ENCODE data around the gene ATP6V0A1.

The ATP6V0A1 gene

DNA sequence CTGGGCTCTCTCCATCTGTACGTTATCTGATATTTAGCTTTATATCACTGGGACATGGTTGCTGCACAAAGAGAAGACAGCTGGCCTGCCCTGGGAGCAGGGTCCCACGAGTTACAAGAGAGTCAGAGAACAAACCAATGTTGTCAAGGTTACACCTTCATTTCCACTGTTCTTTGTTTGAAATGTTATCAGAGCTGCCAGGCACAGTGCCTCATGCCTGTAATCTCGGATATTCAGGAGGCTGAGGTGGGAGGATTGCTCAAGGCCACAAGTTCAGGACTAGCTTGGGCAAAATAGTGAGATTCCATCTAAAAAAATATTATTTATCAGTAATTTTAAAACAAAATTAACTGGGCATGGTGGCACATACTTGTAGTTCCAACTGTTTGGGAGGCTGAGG is 34.6 kb downstream of the ATP6V0A1 start:
- no peak overlapping the region for H4K8ac ChIP-seq (ENCODE audit: low read depth, low read length)
- DNase-seq: no peak
- no peak overlapping the region for H3K4me2 ChIP-seq (ENCODE audit: low read length)
- H3K79me1 ChIP-seq (ENCODE audit: low read length): no peaks in the 10 kb centered on the region
- H3K4me3 ChIP-seq (ENCODE audit: low read length): no peak overlapping the region
- no peak overlapping the region for H2BK15ac ChIP-seq (replicated peaks; ENCODE audit: low read depth)
- H3K27me3 ChIP-seq (ENCODE audit: insufficient read depth, low read length, poor library complexity): no peaks in the 10 kb centered on the region
- H2AK5ac ChIP-seq (ENCODE audit: low read length): no peak overlapping the region
- no peak overlapping the region for H3K9ac ChIP-seq (ENCODE audit: low read length)
- no CpG with 5 or more reads among the region's 3 CpGs for WGBS (ENCODE audit: extremely low coverage, insufficient coverage, low lambda C conversion rate)
- no peak overlapping the region for H4K5ac ChIP-seq (ENCODE audit: low read length)
- no peak overlapping the region for H3K27ac ChIP-seq (ENCODE audit: low read depth, low read length)
- H3K4me1 ChIP-seq (ENCODE audit: control insufficient read depth, low read depth, low read length): no peaks in the 10 kb centered on the region
- no peak overlapping the region for H3K56ac ChIP-seq (ENCODE audit: low read length)
- H3K4ac ChIP-seq (ENCODE audit: low read depth, low read length): no peak overlapping the region
- H2BK120ac ChIP-seq (ENCODE audit: low read depth, low read length): no peak overlapping the region
- H3K36me3 ChIP-seq (ENCODE audit: control insufficient read depth, insufficient read depth, low read length): peaks cover 6% of the 10 kb centered on the region
- H3K18ac ChIP-seq (ENCODE audit: low read length): no peak overlapping the region
- no peak overlapping the region for H2BK5ac ChIP-seq (ENCODE audit: low read length)
- no peak overlapping the region for H3K23ac ChIP-seq (ENCODE audit: low read length)
- no peaks in the 10 kb centered on the region for H3K79me2 ChIP-seq (ENCODE audit: control insufficient read depth, insufficient read depth, low read length)

DNA sequence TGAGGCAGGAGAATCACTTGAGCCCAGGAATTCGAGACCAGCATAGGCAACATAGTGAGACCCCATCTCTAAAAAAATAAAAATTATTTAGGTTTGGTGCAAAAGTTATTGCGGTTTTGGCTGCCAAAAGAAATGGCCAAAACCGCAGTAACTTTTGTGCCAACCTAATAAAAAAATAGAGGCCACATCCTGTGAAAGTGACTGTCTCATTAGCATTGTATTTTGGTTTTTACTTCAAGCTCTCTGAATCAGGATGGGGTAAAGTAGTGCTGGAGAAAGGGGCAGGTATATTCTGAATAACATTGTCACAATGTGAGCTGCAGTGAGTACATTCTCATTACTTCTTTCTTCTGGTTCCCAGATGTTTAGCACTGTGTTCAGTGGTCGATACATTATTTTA is 36.0 kb downstream of the ATP6V0A1 start:
- H3K36me3 ChIP-seq (ENCODE audit: control insufficient read depth, insufficient read depth, low read length): peaks cover 3% of the 10 kb centered on the region

DNA sequence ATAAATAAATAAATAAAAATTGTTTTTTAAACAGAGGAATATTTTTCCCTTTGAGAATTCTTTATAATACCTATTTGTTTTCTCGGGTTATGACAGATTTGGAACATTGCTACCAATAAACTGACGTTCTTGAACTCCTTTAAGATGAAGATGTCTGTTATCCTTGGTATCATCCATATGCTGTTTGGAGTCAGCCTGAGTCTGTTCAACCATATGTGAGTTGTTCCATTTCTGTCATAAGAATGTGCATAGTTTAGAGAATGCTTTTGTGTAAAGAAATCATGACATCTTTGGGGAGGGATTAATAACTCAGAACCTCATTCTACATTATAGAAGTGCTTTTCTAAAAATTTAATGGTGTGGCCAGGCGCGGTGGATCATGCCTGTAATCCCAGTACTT is 40.1 kb downstream of the ATP6V0A1 start:
- H3K36me3 ChIP-seq (ENCODE audit: control insufficient read depth, insufficient read depth, low read length): peaks cover 1% of the 10 kb centered on the region
- H3K56ac ChIP-seq (ENCODE audit: low read length): no peak overlapping the region
- WGBS (ENCODE audit: extremely low coverage, insufficient coverage, low lambda C conversion rate): no CpG with 5 or more reads among the region's 4 CpGs

More for the DNA sequence above, 36.0 kb downstream of the ATP6V0A1 start:
- no peak overlapping the region for H2BK15ac ChIP-seq (replicated peaks; ENCODE audit: low read depth)
- no peaks in the 10 kb centered on the region for H3K79me2 ChIP-seq (ENCODE audit: control insufficient read depth, insufficient read depth, low read length)
- H3K4me1 ChIP-seq (ENCODE audit: control insufficient read depth, low read depth, low read length): no peaks in the 10 kb centered on the region
- no peak overlapping the region for H3K4me3 ChIP-seq (ENCODE audit: low read length)
- H3K4me2 ChIP-seq (ENCODE audit: low read length): no peak overlapping the region
- H3K4ac ChIP-seq (ENCODE audit: low read depth, low read length): no peak overlapping the region
- no peak overlapping the region for H2AK5ac ChIP-seq (ENCODE audit: low read length)
- H3K27me3 ChIP-seq (ENCODE audit: insufficient read depth, low read length, poor library complexity): no peaks in the 10 kb centered on the region
- no peak overlapping the region for H2BK5ac ChIP-seq (ENCODE audit: low read length)
- no peak overlapping the region for H3K9ac ChIP-seq (ENCODE audit: low read length)
- WGBS (ENCODE audit: extremely low coverage, insufficient coverage, low lambda C conversion rate): no CpG with 5 or more reads among the region's 4 CpGs
- H2BK120ac ChIP-seq (ENCODE audit: low read depth, low read length): no peak overlapping the region
- no peaks in the 10 kb centered on the region for H3K79me1 ChIP-seq (ENCODE audit: low read length)
- H4K8ac ChIP-seq (ENCODE audit: low read depth, low read length): no peak overlapping the region
- no peak for DNase-seq
- no peak overlapping the region for H4K5ac ChIP-seq (ENCODE audit: low read length)
- no peak overlapping the region for H3K23ac ChIP-seq (ENCODE audit: low read length)
- no peak overlapping the region for H3K27ac ChIP-seq (ENCODE audit: low read depth, low read length)
- no peak overlapping the region for H3K56ac ChIP-seq (ENCODE audit: low read length)
- no peak overlapping the region for H3K18ac ChIP-seq (ENCODE audit: low read length)

DNA sequence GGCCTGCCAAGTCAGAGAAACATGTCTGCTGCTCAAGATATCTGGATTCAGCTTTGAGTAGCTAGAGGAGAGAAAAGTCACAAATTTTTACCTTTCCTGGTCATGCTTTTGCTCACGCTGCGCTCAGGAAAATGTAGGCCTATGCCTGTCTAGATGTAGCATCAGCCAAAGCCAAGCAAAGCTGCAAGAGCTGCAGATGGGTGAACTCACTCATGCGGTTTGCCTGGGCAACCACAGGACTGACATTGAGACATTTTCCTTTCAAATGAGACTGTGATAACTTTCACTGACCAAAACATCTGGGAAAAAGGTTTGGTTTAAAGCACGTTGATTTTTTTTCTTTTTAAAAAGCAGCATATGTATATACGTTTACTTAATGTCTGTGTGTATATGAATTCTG is 43.4 kb downstream of the ATP6V0A1 start:
- DNase-seq: no peak
- H3K79me2 ChIP-seq (ENCODE audit: control insufficient read depth, insufficient read depth, low read length): no peaks in the 10 kb centered on the region
- H3K36me3 ChIP-seq (ENCODE audit: control insufficient read depth, insufficient read depth, low read length): peaks cover 1% of the 10 kb centered on the region
- no CpG with 5 or more reads among the region's 5 CpGs for WGBS (ENCODE audit: extremely low coverage, insufficient coverage, low lambda C conversion rate)
- H3K23ac ChIP-seq (ENCODE audit: low read length): no peak overlapping the region
- no peaks in the 10 kb centered on the region for H3K27me3 ChIP-seq (ENCODE audit: insufficient read depth, low read length, poor library complexity)
- H3K18ac ChIP-seq (ENCODE audit: low read length): no peak overlapping the region
- no peak overlapping the region for H2BK5ac ChIP-seq (ENCODE audit: low read length)
- H3K9ac ChIP-seq (ENCODE audit: low read length): no peak overlapping the region
- H3K4me3 ChIP-seq (ENCODE audit: low read length): no peak overlapping the region
- no peak overlapping the region for H3K4ac ChIP-seq (ENCODE audit: low read depth, low read length)
- H3K4me2 ChIP-seq (ENCODE audit: low read length): no peak overlapping the region
- no peak overlapping the region for H2BK120ac ChIP-seq (ENCODE audit: low read depth, low read length)
- H3K56ac ChIP-seq (ENCODE audit: low read length): no peak overlapping the region
- no peak overlapping the region for H4K8ac ChIP-seq (ENCODE audit: low read depth, low read length)
- no peak overlapping the region for H3K27ac ChIP-seq (ENCODE audit: low read depth, low read length)
- H2BK15ac ChIP-seq (replicated peaks; ENCODE audit: low read depth): no peak overlapping the region
- no peaks in the 10 kb centered on the region for H3K79me1 ChIP-seq (ENCODE audit: low read length)
- H4K5ac ChIP-seq (ENCODE audit: low read length): no peak overlapping the region
- no peak overlapping the region for H2AK5ac ChIP-seq (ENCODE audit: low read length)
- no peaks in the 10 kb centered on the region for H3K4me1 ChIP-seq (ENCODE audit: control insufficient read depth, low read depth, low read length)

More for the DNA sequence above, 40.1 kb downstream of the ATP6V0A1 start:
- Histone ChIP-seq H2AK5ac (ENCODE audit: low read length) (no peak overlapping the region), H3K27ac (ENCODE audit: low read depth, low read length) (no peak overlapping the region), H3K9ac (ENCODE audit: low read length) (no peak overlapping the region), H3K4me2 (ENCODE audit: low read length) (no peak overlapping the region), H3K4me1 (ENCODE audit: control insufficient read depth, low read depth, low read length) (no peaks in the 10 kb centered on the region), H2BK5ac (ENCODE audit: low read length) (no peak overlapping the region), H3K79me1 (ENCODE audit: low read length) (no peaks in the 10 kb centered on the region), H3K4ac (ENCODE audit: low read depth, low read length) (no peak overlapping the region), H3K27me3 (ENCODE audit: insufficient read depth, low read length, poor library complexity) (no peaks in the 10 kb centered on the region), H3K4me3 (ENCODE audit: low read length) (no peak overlapping the region), H2BK120ac (ENCODE audit: low read depth, low read length) (no peak overlapping the region), H3K79me2 (ENCODE audit: control insufficient read depth, insufficient read depth, low read length) (no peaks in the 10 kb centered on the region), H4K5ac (ENCODE audit: low read length) (no peak overlapping the region), H2BK15ac (replicated peaks; ENCODE audit: low read depth) (no peak overlapping the region), H3K18ac (ENCODE audit: low read length) (no peak overlapping the region), H4K8ac (ENCODE audit: low read depth, low read length) (no peak overlapping the region), H3K23ac (ENCODE audit: low read length) (no peak overlapping the region)
- no peak for DNase-seq

DNA sequence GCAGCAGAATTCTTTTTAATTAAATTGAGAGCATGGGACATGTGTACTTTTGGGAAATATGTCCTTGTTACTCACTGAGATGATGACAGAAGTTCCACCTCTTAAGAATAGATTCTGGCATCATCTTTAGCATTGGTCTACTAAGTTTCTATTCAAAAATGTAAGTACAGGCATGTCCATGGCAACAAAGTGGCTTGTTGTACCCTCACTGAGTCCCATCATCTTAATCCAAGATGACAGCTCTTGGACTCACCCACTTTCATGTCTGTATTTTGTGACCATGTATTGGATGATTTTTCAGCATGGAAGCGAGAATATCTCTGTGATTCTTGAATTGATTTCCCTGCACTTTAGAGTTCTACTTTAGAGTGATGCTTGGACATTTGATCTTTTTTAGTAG is 44.2 kb downstream of the ATP6V0A1 start:
- H2AK5ac ChIP-seq (ENCODE audit: low read length): no peak overlapping the region
- no peak overlapping the region for H3K56ac ChIP-seq (ENCODE audit: low read length)
- H3K79me2 ChIP-seq (ENCODE audit: control insufficient read depth, insufficient read depth, low read length): no peaks in the 10 kb centered on the region
- H3K9ac ChIP-seq (ENCODE audit: low read length): no peak overlapping the region
- WGBS (ENCODE audit: extremely low coverage, insufficient coverage, low lambda C conversion rate): no CpG with 5 or more reads among the region's 1 CpG
- no peak overlapping the region for H3K4ac ChIP-seq (ENCODE audit: low read depth, low read length)
- peaks cover 1% of the 10 kb centered on the region for H3K36me3 ChIP-seq (ENCODE audit: control insufficient read depth, insufficient read depth, low read length)
- no peak overlapping the region for H4K5ac ChIP-seq (ENCODE audit: low read length)
- no peak overlapping the region for H3K27ac ChIP-seq (ENCODE audit: low read depth, low read length)
- no peak overlapping the region for H4K8ac ChIP-seq (ENCODE audit: low read depth, low read length)
- H3K27me3 ChIP-seq (ENCODE audit: insufficient read depth, low read length, poor library complexity): no peaks in the 10 kb centered on the region
- DNase-seq: no peak
- no peak overlapping the region for H3K4me3 ChIP-seq (ENCODE audit: low read length)
- H2BK5ac ChIP-seq (ENCODE audit: low read length): no peak overlapping the region
- H3K18ac ChIP-seq (ENCODE audit: low read length): no peak overlapping the region
- H2BK120ac ChIP-seq (ENCODE audit: low read depth, low read length): no peak overlapping the region
- no peaks in the 10 kb centered on the region for H3K79me1 ChIP-seq (ENCODE audit: low read length)
- no peaks in the 10 kb centered on the region for H3K4me1 ChIP-seq (ENCODE audit: control insufficient read depth, low read depth, low read length)
- no peak overlapping the region for H3K23ac ChIP-seq (ENCODE audit: low read length)
- no peak overlapping the region for H3K4me2 ChIP-seq (ENCODE audit: low read length)
- H2BK15ac ChIP-seq (replicated peaks; ENCODE audit: low read depth): no peak overlapping the region

DNA sequence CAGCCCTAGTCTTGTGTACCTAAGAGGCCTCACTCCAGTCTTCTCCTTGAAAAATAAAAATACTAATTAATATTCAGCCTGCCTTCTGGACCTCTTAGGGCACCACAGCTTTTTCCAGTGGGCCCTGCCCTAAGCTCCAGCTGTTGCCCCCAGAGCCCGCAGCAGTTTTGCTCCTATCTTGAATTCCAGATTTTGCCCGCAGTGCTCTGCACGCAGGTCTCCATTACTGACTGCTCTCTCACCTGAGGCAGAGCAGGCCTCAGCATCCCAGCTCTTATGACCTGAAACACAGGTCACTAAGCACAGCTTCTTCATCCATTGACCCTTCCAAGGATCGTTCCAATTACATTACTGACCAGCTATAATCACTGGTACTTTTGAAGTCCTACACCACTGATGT is 49.0 kb downstream of the ATP6V0A1 start:
- Histone ChIP-seq H3K79me2 (ENCODE audit: control insufficient read depth, insufficient read depth, low read length) (no peaks in the 10 kb centered on the region), H3K36me3 (ENCODE audit: control insufficient read depth, insufficient read depth, low read length) (peaks cover 2% of the 10 kb centered on the region), H3K18ac (ENCODE audit: low read length) (no peak overlapping the region), H3K4ac (ENCODE audit: low read depth, low read length) (no peak overlapping the region), H2BK5ac (ENCODE audit: low read length) (no peak overlapping the region), H3K23ac (ENCODE audit: low read length) (no peak overlapping the region), H2AK5ac (ENCODE audit: low read length) (no peak overlapping the region), H3K4me3 (ENCODE audit: low read length) (no peak overlapping the region), H2BK15ac (replicated peaks; ENCODE audit: low read depth) (no peak overlapping the region), H3K79me1 (ENCODE audit: low read length) (no peaks in the 10 kb centered on the region), H2BK120ac (ENCODE audit: low read depth, low read length) (no peak overlapping the region), H3K56ac (ENCODE audit: low read length) (no peak overlapping the region), H3K4me2 (ENCODE audit: low read length) (no peak overlapping the region), H3K27ac (ENCODE audit: low read depth, low read length) (no peak overlapping the region), H3K9ac (ENCODE audit: low read length) (no peak overlapping the region), H4K8ac (ENCODE audit: low read depth, low read length) (no peak overlapping the region), H4K5ac (ENCODE audit: low read length) (no peak overlapping the region), H3K27me3 (ENCODE audit: insufficient read depth, low read length, poor library complexity) (no peaks in the 10 kb centered on the region), H3K4me1 (ENCODE audit: control insufficient read depth, low read depth, low read length) (no peaks in the 10 kb centered on the region)
- WGBS (ENCODE audit: extremely low coverage, insufficient coverage, low lambda C conversion rate): no CpG with 5 or more reads among the region's 4 CpGs
- DNase-seq: no peak
